H1 (cell line): ENCODE results near the gene BAK1. TPM values are rescaled to one million over a fixed set of nuclear protein-coding genes. Genes with fewer than 3 reads are reported as not detected.

Experiments used
- CTCF ChIA-PET: fragments of 300-600 bp; sonication (Branson Sonifier 250); formaldehyde crosslinking; loops from one replicate; lab custom pipeline; 2021; ENCODE audit not compliant: partially characterized antibody; lab: Charles Lee
- POLR2A ChIA-PET: fragments of 300-600 bp; sonication (Branson Sonifier 250); formaldehyde crosslinking; loops from one replicate; lab custom pipeline; 2021; ENCODE audit warnings: inconsistent platforms; ENCODE audit not compliant: partially characterized antibody; lab: Charles Lee
- DNase-seq, 2 experiments: peaks; one replicate each; pipeline versions ENCODE4 v3.0.0 to v3.0.0-alpha.2; 2010 to 2022; ENCODE audit warnings: low spot score in 2 of 2, low read depth in 1 of 2, mixed read lengths in 1 of 2
- FAIRE-seq: peaks from 2 replicates; lab custom pipeline; 2011; peaks lifted over from hg19 to GRCh38; lab: Jason Lieb, UNC
- H2AFZ ChIP-seq: 2 replicates; pipeline ENCODE4 v1.8.1; 2012; ENCODE audit warnings: low read length, inconsistent platforms
- H2AK5ac ChIP-seq: 2 replicates; pipeline ENCODE4 v1.6.1; 2013; ENCODE audit warnings: low read depth, low read length
- H2BK120ac ChIP-seq: replicated peaks from 2 replicates; pipeline ENCODE3; 2013; ENCODE audit warnings: low read depth, low read length, inconsistent platforms
- H2BK12ac ChIP-seq: 2 replicates; pipeline ENCODE4 v1.6.1; 2013; ENCODE audit warnings: low read depth, low read length
- H2BK15ac ChIP-seq: 2 replicates; pipeline ENCODE4 v1.6.1; 2013; ENCODE audit warnings: low read length
- H2BK20ac ChIP-seq: 2 replicates; pipeline ENCODE4 v1.6.1; 2013; ENCODE audit warnings: low read length
- H2BK5ac ChIP-seq: 2 replicates; pipeline ENCODE4 v1.6.1; 2013; ENCODE audit warnings: low read depth, low read length
- H3K14ac ChIP-seq: 2 replicates; pipeline ENCODE4 v1.6.1; 2013; ENCODE audit warnings: inconsistent platforms; ENCODE audit not compliant: insufficient read length
- H3K18ac ChIP-seq: 2 replicates; pipeline ENCODE4 v1.6.1; 2013; ENCODE audit warnings: low read length; ENCODE audit errors: extremely low read depth
- H3K23ac ChIP-seq: 2 replicates; pipeline ENCODE4 v1.6.1; 2013; ENCODE audit warnings: inconsistent platforms; ENCODE audit not compliant: insufficient read length
- H3K23me2 ChIP-seq: 2 replicates; pipeline ENCODE4 v1.6.1; 2013; ENCODE audit warnings: low read depth, low read length
- H3K27ac ChIP-seq: 2 replicates; pipeline ENCODE4 v1.6.1; 2011; ENCODE audit warnings: low read depth, low read length, inconsistent platforms
- H3K27me3 ChIP-seq, 4 experiments: replicated peaks in 1 of 4; 1 replicate in 1 of 4; 2 replicates in 3 of 4; pipeline versions ENCODE4 v1.6.1 to v1.8.1; 2011 to 2013; ENCODE audit warnings: low read length in 3 of 4, mild to moderate bottlenecking in 3 of 4, inconsistent platforms in 2 of 4, mixed read lengths in 2 of 4, moderate library complexity in 1 of 4; ENCODE audit not compliant: control insufficient read depth in 3 of 4, insufficient read depth in 3 of 4; ENCODE audit errors: extremely low read depth in 1 of 4
- H3K36me3 ChIP-seq, 4 experiments: 2 replicates each; pipeline versions ENCODE4 v1.6.1 to v1.8.1; 2011 to 2013; ENCODE audit warnings: mild to moderate bottlenecking in 4 of 4, low read length in 3 of 4, moderate library complexity in 2 of 4, control low read depth in 1 of 4, inconsistent platforms in 1 of 4; ENCODE audit not compliant: insufficient read depth in 4 of 4, control insufficient read depth in 2 of 4
- H3K4ac ChIP-seq: replicated peaks from 2 replicates; pipeline ENCODE3; 2013; ENCODE audit warnings: low read length, low read depth, mixed read lengths, inconsistent platforms; ENCODE audit not compliant: insufficient read length
- H3K4me1 ChIP-seq, 4 experiments: replicated peaks in 1 of 4; 1 replicate in 1 of 4; 2 replicates in 3 of 4; pipeline versions ENCODE4 v1.6.1 to v1.8.1; 2011 to 2013; ENCODE audit warnings: low read length in 3 of 4, inconsistent platforms in 2 of 4, mixed read lengths in 1 of 4; ENCODE audit not compliant: insufficient read depth in 4 of 4, control insufficient read depth in 3 of 4
- H3K4me2 ChIP-seq, 2 experiments: 2 replicates each; pipeline versions ENCODE4 v1.6.1 to v1.8.1; 2011 to 2013; ENCODE audit warnings: low read depth in 2 of 2, low read length in 2 of 2, control low read depth in 1 of 2, inconsistent platforms in 1 of 2, mild to moderate bottlenecking in 1 of 2; ENCODE audit not compliant: insufficient read depth in 1 of 2
- H3K4me3 ChIP-seq, 4 experiments: fragments of 200-600, 300-600 bp in 1 of 4; sonication (generic), shearing (Covaris generic), sonication (Bioruptor Twin) in 1 of 4; 2 replicates each; pipeline versions ENCODE4 v1.5.1 to v1.8.1; 2011 to 2016; ENCODE audit warnings: low read length in 4 of 4, low read depth in 3 of 4, control low read depth in 2 of 4, inconsistent platforms in 2 of 4, mild to moderate bottlenecking in 2 of 4, mixed read lengths in 1 of 4, moderate library complexity in 1 of 4; ENCODE audit not compliant: insufficient read depth in 2 of 4; ENCODE audit errors: extremely low read depth in 1 of 4
- H3K56ac ChIP-seq: replicated peaks from 2 replicates; pipeline ENCODE3; 2013; ENCODE audit warnings: low read depth, mild to moderate bottlenecking, mixed read lengths, low read length, inconsistent platforms; ENCODE audit not compliant: insufficient read length
- H3K79me1 ChIP-seq: 2 replicates; pipeline ENCODE4 v1.6.1; 2013; ENCODE audit warnings: low read depth, low read length, control low read depth
- H3K79me2 ChIP-seq, 2 experiments: 2 replicates each; pipeline versions ENCODE4 v1.6.1 to v1.8.1; 2012 to 2013; ENCODE audit warnings: low read length in 2 of 2, mild to moderate bottlenecking in 2 of 2, inconsistent platforms in 1 of 2; ENCODE audit not compliant: insufficient read depth in 2 of 2, control insufficient read depth in 1 of 2
- H3K9ac ChIP-seq, 4 experiments: replicated peaks in 1 of 4; 1 replicate in 1 of 4; 2 replicates in 3 of 4; pipeline versions ENCODE4 v1.6.1 to v1.8.1; 2011 to 2013; ENCODE audit warnings: low read depth in 3 of 4, low read length in 3 of 4, control low read depth in 2 of 4, mild to moderate bottlenecking in 2 of 4, moderate library complexity in 2 of 4, inconsistent platforms in 1 of 4; ENCODE audit errors: extremely low read depth in 1 of 4
- H3K9me3 ChIP-seq, 2 experiments: 2 replicates each; pipeline versions ENCODE4 v1.6.1 to v1.8.1; 2012 to 2013; ENCODE audit warnings: mild to moderate bottlenecking in 2 of 2, moderate library complexity in 2 of 2, control low read depth in 1 of 2, inconsistent platforms in 1 of 2, low read depth in 1 of 2, low read length in 1 of 2, mixed read lengths in 1 of 2; ENCODE audit not compliant: insufficient read depth in 2 of 2
- H4K20me1 ChIP-seq, 2 experiments: replicated peaks in 1 of 2; 2 replicates each; pipeline versions ENCODE3 to v1.8.1; 2011 to 2013; ENCODE audit warnings: inconsistent platforms in 2 of 2, low read length in 2 of 2, mild to moderate bottlenecking in 1 of 2; ENCODE audit not compliant: insufficient read depth in 2 of 2, control insufficient read depth in 1 of 2
- H4K5ac ChIP-seq: 2 replicates; pipeline ENCODE4 v1.6.1; 2013; ENCODE audit warnings: low read length, low read depth, mixed read lengths, inconsistent platforms; ENCODE audit not compliant: insufficient read length
- H4K8ac ChIP-seq: 2 replicates; pipeline ENCODE4 v1.8.0; 2013; ENCODE audit warnings: mild to moderate bottlenecking, moderate library complexity, low read length, inconsistent platforms; ENCODE audit not compliant: insufficient read depth; ENCODE audit errors: extremely low read depth
- H4K91ac ChIP-seq: replicated peaks from 2 replicates; pipeline ENCODE3; 2013; ENCODE audit warnings: low read length, mixed read lengths, inconsistent platforms; ENCODE audit not compliant: insufficient read length
- ATF3 ChIP-seq: IDR thresholded peaks from 2 replicates; pipeline ENCODE4 v1.6.1; 2011; ENCODE audit warnings: low read depth, mild to moderate bottlenecking, low read length; ENCODE audit not compliant: insufficient read depth
- CEBPB ChIP-seq: IDR thresholded peaks from 2 replicates; pipeline ENCODE4 v1.6.1; 2012; ENCODE audit warnings: low read depth, low read length
- CTBP2 ChIP-seq: IDR thresholded peaks from 2 replicates; pipeline ENCODE4 v1.7.0; 2011; ENCODE audit warnings: borderline replicate concordance, mild to moderate bottlenecking, moderate library complexity, mixed read lengths, low read length; ENCODE audit not compliant: insufficient read depth, insufficient read length
- JUN ChIP-seq: IDR thresholded peaks from 2 replicates; pipeline ENCODE4 v1.6.1; 2011; ENCODE audit warnings: low read depth, mild to moderate bottlenecking, improper control_type of control experiment, low read length
- SIRT6 ChIP-seq: IDR thresholded peaks from one replicate; pipeline ENCODE4 v1.7.1; 2012; ENCODE audit warnings: low read length, inconsistent platforms
- SUZ12 ChIP-seq: fragments of 200-600 bp; sonication (generic); IDR thresholded peaks from 2 replicates; pipeline ENCODE4 v1.6.1; 2012; ENCODE audit warnings: mild to moderate bottlenecking, inconsistent platforms, low read length, moderate library complexity, mixed read lengths
- YY1 ChIP-seq: IDR thresholded peaks from 2 replicates; pipeline ENCODE4 v1.6.1; 2011; ENCODE audit warnings: low read depth, mild to moderate bottlenecking, low read length
- WGBS, 2 experiments: shearing (Covaris generic) in 1 of 2; methylation state at CpG; one replicate each; pipeline versions ENCODE4 v1.1.6 to v1.1.7; 2013 to 2015; ENCODE audit warnings: low lambda C conversion rate in 2 of 2, mixed read lengths in 2 of 2, inconsistent platforms in 1 of 2, low coverage in 1 of 2, missing lambda C conversion rate in 1 of 2; ENCODE audit not compliant: insufficient replicate concordance in 2 of 2, insufficient coverage in 1 of 2, insufficient read length in 1 of 2; ENCODE audit errors: extremely low coverage in 1 of 2, missing lambda C conversion rate in 1 of 2; 5-methylcytosine and 5-hydroxymethylcytosine counted together
- polyA plus RNA-seq, 7 experiments: library from polyadenylated mRNA; depleted of rRNA in 3 of 7; stranded (reverse) in 5 of 7; unstranded in 2 of 7; fragments of >200 nt in 5 of 7; fragments of 200-250 nt in 2 of 7; gene quantifications; 1 replicate in 5 of 7; 2 replicates in 1 of 7; 4 replicates in 1 of 7; pipeline versions ENCODE4 v1.2.1 to v1.2.3, GENCODE V29; 2011 to 2013; ENCODE audit warnings: missing spikeins in 2 of 7, mixed read lengths in 2 of 7
- total RNA-seq: library from RNA; stranded (reverse); fragmentation: NEBNext Ultra II Directional; extraction: Animal tissue kit (Norgen Biotek cat#: 25700); gene quantifications from 2 replicates; pipeline ENCODE4 v1.2.1, GENCODE V29; 2021
- TF ChIP-seq, protein P1 (sequence below): IDR thresholded peaks from 2 replicates; pipeline ENCODE4 v1.6.1; 2012; ENCODE audit warnings: low read length, inconsistent platforms
- TF ChIP-seq, protein P2 (sequence below), 3 experiments: IDR thresholded peaks; 1 replicate in 2 of 3; 2 replicates in 1 of 3; pipeline versions ENCODE4 v1.5.1 to v1.6.1; 2011; ENCODE audit warnings: low read length in 3 of 3, mild to moderate bottlenecking in 3 of 3, inconsistent platforms in 2 of 3, low read depth in 1 of 3, moderate library complexity in 1 of 3; ENCODE audit not compliant: insufficient read depth in 1 of 3; ENCODE audit errors: control extremely low read depth in 1 of 3

BAK1 gene
- total and polyA plus RNA-seq, 2 of the 8 experiments (the other 6 are each of a cell fraction or from before 2014, with no cell fraction given): 43.3 to 43.4 TPM

DNA sequence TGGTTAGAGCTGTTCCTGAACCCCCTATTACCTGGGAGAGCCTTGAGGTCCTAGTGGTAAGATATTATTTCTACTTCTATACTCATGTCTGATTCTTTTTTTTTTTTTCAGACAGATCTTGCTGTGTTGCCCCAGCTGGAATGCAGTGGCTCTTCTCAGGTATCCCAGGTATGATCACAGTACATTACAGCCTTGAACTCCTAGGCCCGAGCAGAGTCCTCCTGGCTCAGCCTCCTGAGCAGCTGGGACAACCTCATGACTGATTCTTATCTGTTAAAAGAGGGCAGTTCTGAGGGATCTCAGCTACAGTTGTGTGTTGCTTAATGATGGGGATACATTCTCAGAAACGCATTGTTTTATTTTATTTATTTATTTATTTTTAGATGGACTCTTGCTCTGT lies 30.2 kb downstream of the BAK1 start:
- 93% methylated on average over 2 of the region's 2 CpGs; no CpG with 5 or more reads in 1 of the 2 experiments for WGBS, 2 experiments
- Histone ChIP-seq H3K79me2 (no peaks in the 10 kb centered on the region), H3K9me3 (no peaks in the 10 kb centered on the region), H3K79me1 (no peaks in the 10 kb centered on the region), H3K4me2 (no peak overlapping the region), H2BK12ac (no peak overlapping the region), H2AFZ (no peak overlapping the region), H3K27me3 (no peaks in the 10 kb centered on the region), H3K9ac (no peak overlapping the region), H3K56ac (no peak overlapping the region), H4K5ac (no peak overlapping the region), H2BK15ac (no peak overlapping the region), H2AK5ac (no peak overlapping the region), H4K8ac (no peak overlapping the region), H3K18ac (no peak overlapping the region), H3K4me3 (no peak overlapping the region), H3K14ac (no peak overlapping the region), H3K23me2 (no peaks in the 10 kb centered on the region), H3K23ac (no peak overlapping the region), H3K36me3 (no peaks in the 10 kb centered on the region), H3K27ac (no peak overlapping the region), H2BK120ac (no peak overlapping the region), H3K4ac (no peak overlapping the region), H4K91ac (no peak overlapping the region), H3K4me1 (no peaks in the 10 kb centered on the region; a peak in 2 of 7 replicates), H2BK5ac (no peak overlapping the region), H4K20me1 (no peaks in the 10 kb centered on the region), H2BK20ac (no peak overlapping the region)
- no peak for FAIRE-seq
- ChIA-PET CTCF (interaction anchor here (0.6 to 2.5 kb wide), 5 partner anchors 15 to 503 kb away, joined by 3 to 9 read pairs (median 5); partner anchors contain the start of gene BAK1), POLR2A (interaction anchor here (1.4 kb wide), 1 partner anchor 25 kb away, joined by 3 read pairs; no protein-coding TSS in a partner anchor)
- DNase-seq: no peak
- TF ChIP-seq YY1 (no peak), CEBPB (no peak), ATF3 (no peak), SIRT6 (no peak), CTBP2 (no peak), JUN (no peak), SUZ12 (no peak)
- TF ChIP-seq, protein P1, sequence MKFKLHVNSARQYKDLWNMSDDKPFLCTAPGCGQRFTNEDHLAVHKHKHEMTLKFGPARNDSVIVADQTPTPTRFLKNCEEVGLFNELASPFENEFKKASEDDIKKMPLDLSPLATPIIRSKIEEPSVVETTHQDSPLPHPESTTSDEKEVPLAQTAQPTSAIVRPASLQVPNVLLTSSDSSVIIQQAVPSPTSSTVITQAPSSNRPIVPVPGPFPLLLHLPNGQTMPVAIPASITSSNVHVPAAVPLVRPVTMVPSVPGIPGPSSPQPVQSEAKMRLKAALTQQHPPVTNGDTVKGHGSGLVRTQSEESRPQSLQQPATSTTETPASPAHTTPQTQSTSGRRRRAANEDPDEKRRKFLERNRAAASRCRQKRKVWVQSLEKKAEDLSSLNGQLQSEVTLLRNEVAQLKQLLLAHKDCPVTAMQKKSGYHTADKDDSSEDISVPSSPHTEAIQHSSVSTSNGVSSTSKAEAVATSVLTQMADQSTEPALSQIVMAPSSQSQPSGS: no peak
- TF ChIP-seq, protein P2, sequence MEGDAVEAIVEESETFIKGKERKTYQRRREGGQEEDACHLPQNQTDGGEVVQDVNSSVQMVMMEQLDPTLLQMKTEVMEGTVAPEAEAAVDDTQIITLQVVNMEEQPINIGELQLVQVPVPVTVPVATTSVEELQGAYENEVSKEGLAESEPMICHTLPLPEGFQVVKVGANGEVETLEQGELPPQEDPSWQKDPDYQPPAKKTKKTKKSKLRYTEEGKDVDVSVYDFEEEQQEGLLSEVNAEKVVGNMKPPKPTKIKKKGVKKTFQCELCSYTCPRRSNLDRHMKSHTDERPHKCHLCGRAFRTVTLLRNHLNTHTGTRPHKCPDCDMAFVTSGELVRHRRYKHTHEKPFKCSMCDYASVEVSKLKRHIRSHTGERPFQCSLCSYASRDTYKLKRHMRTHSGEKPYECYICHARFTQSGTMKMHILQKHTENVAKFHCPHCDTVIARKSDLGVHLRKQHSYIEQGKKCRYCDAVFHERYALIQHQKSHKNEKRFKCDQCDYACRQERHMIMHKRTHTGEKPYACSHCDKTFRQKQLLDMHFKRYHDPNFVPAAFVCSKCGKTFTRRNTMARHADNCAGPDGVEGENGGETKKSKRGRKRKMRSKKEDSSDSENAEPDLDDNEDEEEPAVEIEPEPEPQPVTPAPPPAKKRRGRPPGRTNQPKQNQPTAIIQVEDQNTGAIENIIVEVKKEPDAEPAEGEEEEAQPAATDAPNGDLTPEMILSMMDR (IDR thresholded peaks at IDR 0.05; ENCODE audit: control extremely low read depth in 1 of 3, insufficient read depth in 1 of 3, low read depth in 1 of 3, low read length in 3 of 3): no peak
